NCI-H2171 (cell line): ENCODE results near the gene ASIC3.

Experiments used
- DNase-seq: peaks from one replicate; lab custom pipeline; 2025; lab: John Stamatoyannopoulos, UW

ASIC3 gene

DNA sequence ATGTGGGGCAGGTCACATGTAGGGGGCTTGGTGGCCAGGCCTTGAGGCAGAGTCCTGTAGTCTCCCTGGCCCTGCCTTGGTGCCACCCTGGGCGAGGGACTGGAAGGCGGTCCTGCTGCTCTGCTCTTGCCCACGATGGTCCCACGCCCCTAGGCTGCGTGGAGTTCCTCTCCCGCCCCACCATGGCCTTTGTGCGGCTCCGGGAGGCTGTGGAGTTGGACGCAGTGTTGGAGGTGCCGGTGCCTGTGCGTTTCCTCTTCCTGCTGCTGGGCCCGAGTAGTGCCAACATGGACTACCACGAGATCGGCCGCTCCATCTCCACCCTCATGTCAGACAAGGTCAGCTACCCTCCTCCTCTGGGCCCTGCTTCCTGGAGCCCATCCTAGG, 22.2 kb downstream of the ASIC3 start:
- DNase-seq, result no peak

DNA sequence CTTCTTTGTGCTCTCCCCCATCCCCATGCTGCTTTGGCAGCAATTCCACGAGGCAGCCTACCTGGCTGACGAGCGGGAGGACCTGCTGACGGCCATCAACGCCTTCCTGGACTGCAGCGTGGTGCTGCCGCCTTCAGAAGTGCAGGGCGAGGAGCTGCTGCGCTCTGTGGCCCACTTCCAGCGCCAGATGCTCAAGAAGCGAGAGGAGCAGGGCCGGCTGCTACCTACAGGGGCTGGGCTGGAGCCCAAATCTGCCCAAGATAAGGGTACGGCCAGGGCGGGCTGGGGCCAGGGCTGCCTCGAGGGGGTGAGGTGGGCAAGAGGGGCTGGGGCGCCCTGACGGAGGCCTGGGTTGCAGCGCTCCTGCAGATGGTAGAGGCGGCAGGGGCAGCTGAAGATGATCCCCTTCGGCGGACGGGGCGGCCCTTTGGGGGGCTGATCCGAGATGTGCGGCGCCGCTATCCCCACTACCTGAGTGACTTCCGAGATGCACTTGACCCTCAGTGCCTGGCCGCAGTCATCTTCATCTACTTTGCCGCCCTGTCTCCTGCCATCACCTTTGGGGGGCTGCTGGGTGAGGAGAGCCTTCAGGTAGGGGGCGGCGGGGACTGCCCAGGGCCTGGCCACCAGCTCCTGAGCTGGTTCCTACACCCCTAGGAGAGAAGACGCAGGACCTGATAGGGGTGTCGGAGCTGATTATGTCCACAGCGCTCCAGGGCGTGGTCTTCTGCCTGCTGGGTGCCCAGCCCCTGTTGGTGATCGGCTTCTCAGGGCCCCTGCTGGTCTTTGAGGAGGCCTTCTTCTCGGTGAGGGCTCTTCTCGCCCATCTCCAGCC, 22.9 kb downstream of the ASIC3 start:
- no peak for DNase-seq

DNA sequence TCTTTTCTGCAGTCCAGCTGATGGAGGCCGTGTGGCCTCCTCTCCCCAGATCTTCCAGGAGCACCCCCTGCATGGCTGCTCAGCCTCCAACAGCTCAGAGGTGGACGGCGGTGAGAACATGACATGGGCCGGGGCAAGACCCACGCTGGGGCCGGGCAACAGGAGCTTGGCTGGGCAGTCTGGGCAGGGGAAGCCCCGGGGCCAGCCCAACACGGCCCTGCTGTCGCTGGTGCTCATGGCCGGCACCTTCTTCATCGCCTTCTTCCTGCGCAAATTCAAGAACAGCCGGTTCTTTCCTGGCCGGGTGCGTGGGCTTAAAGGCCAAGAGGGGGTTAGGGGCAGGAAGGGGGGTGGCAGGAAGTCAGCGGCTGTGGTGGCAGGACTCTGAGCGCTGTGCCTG, 25.7 kb downstream of the ASIC3 start:
- no peak for DNase-seq

DNA sequence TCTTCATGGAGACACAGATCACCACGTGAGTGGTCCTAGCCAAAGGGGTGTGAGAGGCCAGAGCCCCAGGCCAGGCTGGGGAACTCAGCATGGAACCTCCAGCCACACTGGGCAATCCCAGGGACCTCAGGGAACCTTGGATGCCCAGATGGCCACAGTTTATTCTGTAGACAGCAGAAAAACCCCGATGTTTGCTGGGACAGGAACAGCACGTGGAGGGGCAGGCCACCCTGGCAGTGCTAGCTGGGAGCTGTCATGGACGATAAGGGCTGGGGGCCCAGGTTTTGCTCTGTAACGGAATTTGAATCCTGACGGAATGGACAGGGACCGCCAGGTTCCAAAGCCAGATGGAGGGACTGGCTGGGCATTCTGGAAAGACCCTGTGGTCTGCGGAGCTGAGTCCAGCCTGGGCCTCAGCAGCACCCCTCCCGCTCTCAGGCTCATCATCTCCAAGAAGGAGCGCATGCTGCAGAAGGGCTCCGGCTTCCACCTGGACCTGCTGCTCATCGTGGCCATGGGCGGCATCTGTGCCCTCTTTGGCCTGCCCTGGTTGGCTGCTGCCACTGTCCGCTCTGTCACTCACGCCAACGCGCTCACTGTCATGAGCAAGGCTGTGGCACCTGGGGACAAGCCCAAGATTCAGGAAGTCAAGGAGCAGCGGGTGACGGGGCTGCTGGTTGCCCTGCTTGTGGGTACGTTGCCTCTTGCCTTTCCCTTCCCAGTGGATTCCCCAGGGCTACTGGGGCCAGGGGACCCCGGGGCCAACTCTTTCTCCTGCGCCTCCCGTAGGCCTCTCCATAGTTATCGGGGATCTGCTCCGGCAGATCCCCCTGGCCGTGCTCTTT, 26.7 kb downstream of the ASIC3 start:
- no peak for DNase-seq

DNA sequence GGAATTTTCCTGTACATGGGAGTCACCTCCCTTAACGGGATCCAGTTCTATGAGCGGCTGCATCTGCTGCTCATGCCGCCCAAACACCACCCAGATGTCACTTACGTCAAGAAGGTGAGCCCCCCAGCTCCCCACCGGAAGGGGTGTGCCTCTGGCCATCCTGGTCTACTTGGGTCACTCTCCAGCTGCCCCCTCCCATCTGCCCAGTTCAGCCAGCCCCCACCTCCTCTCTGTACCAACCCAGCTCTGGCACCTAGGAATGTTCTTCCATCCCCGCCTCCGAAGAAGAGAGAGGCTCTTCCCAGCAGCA, 27.3 kb downstream of the ASIC3 start:
- no peak for DNase-seq

DNA sequence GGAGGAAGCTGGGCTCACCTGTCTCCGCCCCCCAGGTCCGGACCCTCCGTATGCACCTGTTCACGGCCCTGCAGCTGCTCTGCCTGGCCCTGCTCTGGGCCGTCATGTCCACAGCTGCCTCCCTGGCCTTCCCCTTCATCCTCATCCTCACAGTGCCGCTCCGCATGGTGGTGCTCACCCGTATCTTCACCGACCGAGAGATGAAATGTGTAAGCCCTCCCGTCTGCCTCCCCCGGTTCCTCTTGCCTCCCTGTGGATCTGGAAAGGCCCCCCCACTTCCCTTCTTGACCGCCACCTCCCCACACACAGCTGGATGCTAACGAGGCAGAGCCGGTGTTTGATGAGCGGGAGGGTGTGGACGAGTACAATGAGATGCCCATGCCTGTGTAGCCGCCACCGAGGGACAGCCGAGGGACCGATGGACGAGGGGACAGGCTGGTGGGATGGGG, 27.7 kb downstream of the ASIC3 start:
- no peak for DNase-seq

DNA sequence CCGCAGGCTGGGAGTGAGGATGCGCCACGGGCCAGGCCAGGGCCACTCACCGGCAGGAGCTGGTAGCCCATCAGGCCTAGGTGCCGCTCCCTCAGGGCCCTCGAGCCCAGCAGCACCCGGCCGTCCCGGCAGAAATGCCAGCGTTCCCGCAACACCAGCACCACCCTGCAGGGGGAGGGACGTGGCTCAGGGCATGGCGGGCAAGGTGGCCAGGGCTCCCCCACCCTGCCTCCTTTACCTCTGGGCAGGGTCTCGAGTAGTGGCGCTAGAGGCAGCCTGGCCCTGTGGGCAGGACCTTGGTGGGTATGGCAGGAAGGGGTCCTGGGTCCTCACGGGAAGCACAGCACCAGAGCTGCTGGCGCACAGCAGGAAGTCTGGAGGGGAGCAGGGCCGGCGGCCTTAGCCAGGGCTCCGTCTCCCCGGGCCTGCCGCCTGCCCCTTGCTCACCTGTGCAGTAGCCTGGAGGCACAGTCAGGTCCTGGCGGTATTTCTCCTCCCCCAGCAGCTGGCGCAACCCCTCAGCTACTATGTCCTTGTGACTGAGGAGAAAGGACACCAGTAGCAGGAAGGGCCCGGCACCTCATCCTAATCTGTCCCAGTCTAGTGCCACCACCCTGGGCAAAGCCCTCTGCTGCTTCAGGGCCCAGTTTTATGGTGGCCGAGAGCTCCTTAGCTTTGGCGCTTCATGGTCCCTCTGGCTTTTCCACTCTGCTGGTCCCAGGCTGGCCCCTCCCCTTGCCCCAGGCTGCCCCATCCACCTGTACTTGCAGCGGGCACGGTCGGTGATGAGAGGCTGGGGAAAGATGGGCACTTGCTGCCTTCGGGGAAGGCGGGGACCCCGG, 28.8 kb downstream of the ASIC3 start:
- DNase-seq, result no peak

DNA sequence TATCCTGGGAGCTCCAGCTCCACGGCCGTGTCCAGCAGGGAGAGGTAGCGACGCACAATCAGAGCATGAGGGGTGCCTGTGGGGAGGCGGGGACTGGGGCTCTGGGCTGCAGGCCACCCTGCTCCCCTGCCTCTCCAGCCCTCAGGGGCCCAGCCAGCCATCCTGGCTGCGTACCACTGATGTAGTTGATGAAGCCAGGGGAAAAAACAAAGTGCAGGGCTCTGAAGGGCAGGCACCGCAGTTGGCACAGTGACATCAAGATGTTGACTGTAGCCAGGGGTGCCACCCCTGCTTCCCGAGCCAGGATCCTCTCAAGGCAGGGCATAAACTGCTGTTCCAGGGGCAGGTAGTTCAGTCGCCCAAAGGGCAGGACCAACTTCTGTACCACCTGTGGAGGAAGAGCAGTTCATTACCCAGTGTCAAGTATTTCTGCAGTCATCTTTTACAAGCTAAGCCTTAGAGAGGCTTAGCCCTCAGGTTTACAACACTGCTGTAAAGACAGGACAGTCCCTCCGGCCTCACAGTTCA, 29.4 kb downstream of the ASIC3 start:
- no peak for DNase-seq

DNA sequence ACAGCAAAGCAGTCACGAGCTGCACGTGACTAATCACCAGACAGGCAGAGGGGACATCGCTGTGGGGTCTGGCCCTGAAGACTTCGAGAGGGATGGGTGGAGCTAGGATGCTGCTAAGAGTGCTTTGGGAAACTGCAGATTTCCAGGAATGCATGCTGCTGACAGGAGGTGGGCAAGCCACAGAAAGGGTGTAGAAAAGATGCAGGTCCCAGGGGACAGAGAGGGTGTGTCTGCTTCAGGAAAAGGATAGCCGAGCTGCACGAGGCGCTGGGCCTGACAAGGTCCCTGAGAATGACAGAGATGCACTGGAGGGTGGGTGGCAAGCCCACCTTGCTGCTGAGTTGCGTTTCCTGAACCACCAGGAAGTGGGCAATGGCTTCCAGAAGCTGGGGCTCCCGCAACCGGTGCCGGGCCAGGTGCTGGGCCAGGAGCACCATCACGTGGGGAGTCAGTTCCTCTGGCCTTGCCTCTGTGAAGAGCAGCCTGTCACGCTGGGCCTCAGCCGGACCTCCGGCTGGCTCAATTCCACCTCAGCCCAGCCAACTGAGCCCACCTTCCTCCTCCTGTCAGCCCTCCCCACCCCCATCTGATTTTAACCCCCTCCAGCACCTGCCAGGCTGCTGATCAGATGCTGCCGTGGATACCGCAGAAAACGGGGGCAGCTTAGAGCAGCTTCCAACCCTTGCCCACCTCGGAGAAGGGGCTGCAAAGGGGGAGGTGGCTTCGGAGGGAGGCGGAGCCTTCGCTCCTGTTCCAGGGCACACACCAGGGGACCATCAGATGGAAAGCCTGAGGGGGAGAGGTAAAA, 30.1 kb downstream of the ASIC3 start:
- no peak for DNase-seq

DNA sequence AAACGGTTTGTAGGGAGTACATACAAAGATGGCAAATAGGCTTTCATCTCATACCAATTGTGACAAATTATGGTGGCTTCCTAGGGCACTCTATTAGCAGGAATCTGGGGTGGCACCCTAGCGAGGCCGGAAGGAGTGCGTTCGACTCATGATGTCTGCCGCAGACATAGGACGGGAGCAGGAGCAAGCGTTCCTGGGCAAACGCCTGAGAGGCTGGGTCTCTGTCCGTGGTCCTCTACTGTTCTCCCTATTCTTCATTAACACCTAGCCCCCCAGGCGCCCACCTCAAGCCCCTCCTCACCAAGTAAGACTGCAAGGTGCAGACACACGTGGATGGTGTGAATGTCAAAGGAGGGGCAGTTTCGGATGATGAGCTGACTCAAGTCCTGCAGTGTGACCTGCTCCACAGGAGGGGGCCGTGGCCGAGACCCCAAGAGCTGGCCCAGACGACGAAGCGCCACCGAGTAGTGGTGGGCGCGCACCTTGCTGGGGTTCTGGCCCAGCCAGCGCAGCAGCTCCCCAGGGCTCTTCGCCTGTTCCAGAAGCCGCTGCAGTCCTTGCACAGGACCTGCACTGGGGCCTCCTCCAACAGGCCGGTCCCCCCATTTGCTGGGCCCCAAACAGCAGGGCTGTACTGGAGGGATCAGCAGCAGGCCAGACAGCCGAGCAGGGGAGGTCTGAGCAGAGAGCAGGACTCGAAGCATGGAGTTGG, 31.0 kb downstream of the ASIC3 start:
- no peak for DNase-seq

DNA sequence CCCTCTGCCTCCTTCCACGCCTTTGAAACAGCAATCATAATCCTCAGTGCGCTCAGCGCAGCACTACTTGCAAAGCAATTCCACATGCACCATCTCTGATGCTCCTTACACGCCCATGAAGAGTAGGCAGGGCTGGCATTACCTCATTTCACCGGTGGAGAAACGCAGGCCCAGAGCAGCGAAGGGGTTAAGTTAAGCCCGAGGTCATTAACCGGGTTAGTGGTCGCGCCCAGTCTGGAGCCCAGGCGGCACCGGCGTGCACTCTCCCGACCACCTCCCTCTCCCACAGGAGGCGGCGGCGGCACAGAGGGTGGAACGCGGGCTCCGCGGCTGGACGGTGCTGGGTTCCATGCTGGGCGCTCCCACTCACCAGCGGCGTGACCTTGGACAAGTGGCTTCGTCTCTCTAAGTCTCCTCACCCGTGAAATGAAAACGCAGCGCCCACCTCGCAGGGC, 31.8 kb downstream of the ASIC3 start:
- no peak for DNase-seq

DNA sequence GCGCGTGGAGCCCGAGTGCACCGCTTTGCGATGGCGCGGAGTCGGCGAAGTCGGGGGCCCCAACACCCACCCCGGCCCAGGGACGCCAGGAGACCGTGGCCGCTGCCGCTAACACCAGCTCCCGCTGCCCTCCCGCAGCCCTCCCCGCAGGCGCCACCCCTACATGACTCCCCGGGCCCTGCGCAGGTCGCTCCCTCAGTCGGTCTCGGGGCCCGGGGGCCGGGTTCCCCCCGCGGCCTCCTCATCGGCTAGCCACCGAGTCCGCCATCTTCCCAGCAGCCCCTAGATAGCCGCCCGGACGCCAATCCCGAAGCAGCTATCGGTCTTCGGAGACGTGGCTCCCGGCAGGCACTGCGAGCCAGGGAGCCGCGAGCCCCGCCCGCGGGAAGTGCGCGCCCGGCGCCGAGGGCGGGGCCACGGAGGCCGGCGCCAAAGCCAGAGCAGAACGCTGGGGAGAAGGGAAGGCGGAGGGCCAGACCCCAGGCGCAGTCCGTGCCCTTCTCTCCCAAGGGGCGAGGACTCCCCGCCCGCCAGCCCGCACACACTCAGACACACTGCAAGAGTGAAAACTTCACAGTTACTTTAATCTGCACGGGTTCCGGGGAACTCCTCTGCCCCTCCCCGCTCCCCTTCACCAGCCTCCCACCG, 32.3 kb downstream of the ASIC3 start, which contains the start of gene FASTK:
Gene FASTK (minus strand): TSS at position 288 of the 648 bp plus-strand sequence. CDS start 43 bp downstream, at position 245.
- peak; percentile 84 for DNase-seq

DNA sequence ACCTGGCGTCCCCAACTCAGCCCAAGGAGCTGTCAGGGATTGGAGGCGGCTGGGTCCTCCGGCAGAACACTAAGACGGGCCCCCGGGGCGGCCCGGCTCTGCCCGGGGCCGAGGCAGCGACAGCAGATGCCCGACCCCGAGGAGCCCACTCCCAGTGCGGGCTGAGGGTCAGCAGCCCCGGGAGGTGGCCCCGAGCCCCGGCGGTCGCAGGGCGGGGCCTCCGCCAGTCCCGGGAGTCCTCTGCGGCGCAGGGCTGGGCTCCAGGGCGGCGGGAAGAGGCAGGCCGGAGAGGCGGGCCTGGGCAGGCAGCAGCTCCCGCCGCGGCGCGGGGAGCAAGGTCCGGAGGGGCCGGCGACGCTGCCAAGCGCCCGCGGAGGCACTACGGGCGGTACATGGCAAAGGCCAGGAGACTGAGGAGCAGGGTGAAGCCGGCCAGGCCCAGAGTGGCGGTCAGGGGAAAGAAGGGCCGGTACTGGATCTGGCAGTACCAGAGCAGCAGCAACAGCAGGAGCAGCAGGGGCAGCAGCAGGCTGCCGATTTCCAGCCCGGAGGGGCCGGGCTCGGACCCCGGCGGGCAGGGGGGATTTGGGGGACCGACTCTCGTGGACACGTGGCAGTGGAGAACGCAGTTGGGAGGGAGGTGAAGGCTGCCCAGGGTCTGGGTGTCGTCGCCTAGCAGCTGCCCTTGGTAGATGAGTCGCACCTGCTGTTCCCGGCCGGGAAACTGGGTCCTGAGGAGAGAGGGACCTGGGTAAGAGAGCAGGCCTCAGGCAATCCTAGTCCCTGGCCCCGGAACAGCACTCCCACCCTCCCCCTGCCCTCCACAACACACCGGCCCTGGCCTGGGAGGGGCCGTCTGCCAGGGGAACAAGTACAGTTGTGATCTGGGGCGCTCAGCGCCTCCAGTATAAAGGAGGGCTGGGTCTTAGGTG, 33.1 kb downstream of the ASIC3 start:
- DNase-seq, result no peak

DNA sequence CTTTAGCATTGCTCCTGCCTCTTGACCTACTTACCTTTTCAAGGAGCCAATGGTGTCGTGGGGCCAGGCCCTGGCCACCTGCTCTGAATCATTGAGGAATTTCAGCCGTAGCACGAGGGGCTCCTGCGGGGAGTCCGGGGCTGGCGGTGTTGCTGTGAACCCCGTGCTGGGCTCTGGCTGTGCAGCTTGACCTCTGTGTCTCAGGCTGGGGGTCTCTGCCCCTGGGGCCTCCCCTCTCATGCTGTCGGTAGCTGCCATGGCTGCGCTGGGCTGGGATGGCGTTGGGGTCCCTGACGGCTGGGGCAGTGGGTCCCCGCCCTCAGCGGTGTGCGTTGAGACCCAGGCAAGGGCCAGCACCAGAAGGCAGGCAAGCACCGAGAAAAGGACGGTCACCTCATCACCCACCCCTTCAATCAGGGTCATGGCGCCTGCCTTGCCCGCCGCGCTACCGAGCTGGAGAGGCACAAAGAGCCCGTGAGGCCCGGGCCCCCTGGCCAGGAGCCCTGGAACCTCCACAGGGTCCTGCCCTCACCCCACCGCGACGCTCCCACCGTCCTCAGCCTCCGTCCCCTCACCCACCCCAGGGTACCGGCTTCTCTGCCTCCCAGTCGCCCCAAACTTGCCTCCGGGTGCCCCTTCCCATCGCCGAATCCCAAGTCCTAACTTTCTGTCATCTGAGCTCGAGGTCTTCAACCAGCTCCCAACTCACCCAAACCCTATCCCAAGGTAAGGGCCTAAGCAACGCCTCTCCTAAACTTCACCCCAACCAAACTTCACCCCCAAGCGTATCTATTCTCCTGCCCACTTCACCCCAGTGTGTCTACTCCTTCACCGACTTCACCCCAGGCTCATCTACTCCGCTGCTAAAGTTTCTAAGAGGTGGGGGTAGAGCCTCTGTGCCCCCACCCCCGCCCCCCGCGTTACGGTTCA, 34.1 kb downstream of the ASIC3 start:
- no peak for DNase-seq

DNA sequence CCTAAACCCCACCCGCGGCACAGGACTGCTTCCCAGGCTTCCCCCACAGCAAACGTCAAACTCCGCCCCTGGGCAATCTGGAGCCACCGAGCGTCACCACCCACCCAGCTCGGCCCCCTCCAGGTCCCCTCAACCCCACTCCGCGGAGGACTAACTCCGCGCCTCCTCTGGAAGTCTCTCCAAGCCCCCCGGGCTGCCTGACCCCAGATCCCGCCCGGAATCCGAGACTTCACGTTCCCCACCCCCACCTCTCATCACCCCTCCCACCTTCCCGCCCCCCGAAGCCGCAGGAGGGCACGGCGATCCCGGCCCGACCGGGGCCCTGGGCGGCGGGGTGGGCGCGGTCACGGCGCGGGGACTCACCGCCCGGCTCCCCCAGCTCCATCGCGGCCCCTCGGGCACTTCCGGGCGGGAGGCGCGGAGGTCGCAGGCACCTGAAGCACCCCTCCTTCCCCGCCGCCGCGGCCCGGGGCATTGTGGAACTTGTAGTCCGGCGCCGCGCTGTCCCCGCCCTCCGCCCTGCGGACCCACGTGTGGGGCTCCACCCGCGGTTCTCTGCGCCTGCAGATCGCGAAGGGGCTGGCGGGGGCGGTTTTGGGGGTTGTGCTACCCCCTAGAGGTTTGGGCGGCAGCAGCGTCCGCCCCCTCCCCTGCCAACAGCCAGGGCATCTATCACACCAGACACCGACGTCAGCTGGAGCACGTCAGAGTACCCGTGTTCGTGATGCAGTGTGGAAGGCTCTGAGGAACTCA, 34.9 kb downstream of the ASIC3 start, which contains the start of gene TMUB1:
Gene TMUB1 (minus strand): TSS at position 423 of the 753 bp plus-strand sequence. CDS start 930 bp downstream, outside the sequence.
- peak; percentile 70 for DNase-seq

DNA sequence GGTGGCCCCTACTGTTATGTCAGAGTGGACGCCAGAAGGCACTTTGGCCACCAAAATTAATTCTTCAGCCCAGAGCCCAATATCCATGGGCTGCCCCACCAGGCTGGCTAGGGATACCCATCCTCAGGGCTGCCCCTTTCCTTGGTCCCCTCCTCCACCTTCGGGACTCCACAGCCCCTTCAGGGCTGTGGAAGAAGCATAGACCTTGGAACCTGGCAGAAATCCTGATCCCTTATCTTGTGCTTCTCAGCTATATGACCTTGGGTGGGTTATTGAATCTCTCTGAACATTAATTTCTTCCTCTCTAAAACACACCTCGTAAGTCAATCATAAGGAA, 35.5 kb downstream of the ASIC3 start:
- no peak for DNase-seq

DNA sequence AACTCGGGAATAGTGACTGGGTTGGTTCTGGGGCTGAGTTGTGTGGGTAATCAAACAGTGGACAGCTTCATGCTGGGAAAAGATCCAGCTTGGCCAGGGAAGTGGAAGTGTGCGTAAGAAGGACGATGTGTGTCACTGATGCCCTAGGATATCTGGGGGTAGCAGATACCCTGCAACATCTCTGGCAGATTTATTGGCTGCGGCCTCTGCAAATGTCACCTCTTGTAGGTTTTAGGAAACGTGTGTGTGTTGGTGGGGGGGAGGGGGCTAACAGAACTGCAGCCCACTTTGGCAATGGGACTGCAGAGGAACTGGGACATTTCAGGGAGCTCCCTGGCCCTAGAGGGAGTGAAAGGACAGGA, 37.0 kb downstream of the ASIC3 start:
- no peak for DNase-seq
